GM23338 (cell line): ENCODE results near the gene MAPKBP1. TPM values are rescaled to one million over a fixed set of nuclear protein-coding genes. Genes with fewer than 3 reads are reported as not detected.

ENCODE experiments used
- ATAC-seq: fragments of 200-7000 bp; cut with Tn5 transposase; 3 replicates; pipeline ENCODE4 v1.9.1; 2020
- DNase-seq: peaks from one replicate; pipeline ENCODE4 v3.0.0-alpha.2; 2015; ENCODE audit warnings: low spot score
- H2AFZ ChIP-seq: fragments of 200-600 bp; sonication (generic); 2 replicates; pipeline ENCODE4 v1.8.0; 2016; ENCODE audit warnings: antibody characterized with exemption, mild to moderate bottlenecking, moderate library complexity
- H3F3A ChIP-seq: fragments of 200-600 bp; sonication (generic); replicated peaks from 2 replicates; pipeline ENCODE4 v1.8.0; 2017; ENCODE audit warnings: antibody characterized with exemption, mixed run types, low read depth
- H3K27ac ChIP-seq: fragments of 200-600 bp; sonication (generic); 2 replicates; pipeline ENCODE4 v1.6.1; 2016; ENCODE audit warnings: low read depth
- H3K27me3 ChIP-seq: fragments of 200-600 bp; sonication (generic); 2 replicates; pipeline ENCODE4 v1.8.0; 2016; ENCODE audit warnings: mild to moderate bottlenecking, mixed run types, moderate library complexity; ENCODE audit not compliant: insufficient read depth
- H3K36me3 ChIP-seq: fragments of 200-600 bp; sonication (generic); 2 replicates; pipeline ENCODE4 v1.8.0; 2016; ENCODE audit warnings: mild to moderate bottlenecking; ENCODE audit not compliant: insufficient read depth
- H3K4me1 ChIP-seq: fragments of 200-600 bp; sonication (generic); 2 replicates; pipeline ENCODE4 v1.8.0; 2016; ENCODE audit warnings: mild to moderate bottlenecking, moderate library complexity; ENCODE audit not compliant: insufficient read depth
- H3K4me2 ChIP-seq: fragments of 200-600 bp; sonication (generic); 2 replicates; pipeline ENCODE4 v1.7.1; 2017; ENCODE audit warnings: mixed run types
- H3K4me3 ChIP-seq: fragments of 200-600 bp; sonication (generic); 2 replicates; pipeline ENCODE4 v1.6.1; 2016; ENCODE audit warnings: mixed run types
- H3K79me2 ChIP-seq: fragments of 200-600 bp; sonication (generic); replicated peaks from 2 replicates; pipeline ENCODE4 v1.8.0; 2017; ENCODE audit warnings: mild to moderate bottlenecking; ENCODE audit not compliant: insufficient read depth
- H3K9me2 ChIP-seq: fragments of 200-600 bp; sonication (generic); 2 replicates; pipeline ENCODE4 v1.8.0; 2017; ENCODE audit not compliant: insufficient read depth
- H4K20me1 ChIP-seq: fragments of 200-600 bp; sonication (generic); replicated peaks from 2 replicates; pipeline ENCODE4 v1.8.0; 2017; ENCODE audit warnings: mild to moderate bottlenecking; ENCODE audit not compliant: insufficient read depth
- H3K27ac Mint-ChIP-seq: 2 replicates; pipeline ENCODE4 v1.8.0; 2020; ENCODE audit warnings: inconsistent platforms, mild to moderate bottlenecking, moderate library complexity, mixed read lengths
- H3K27me3 Mint-ChIP-seq: 3 replicates; pipeline ENCODE4 v1.8.0; 2022; ENCODE audit warnings: low read depth, mild to moderate bottlenecking, moderate library complexity, mixed read lengths, inconsistent platforms; ENCODE audit not compliant: insufficient read depth, poor library complexity
- H3K36me3 Mint-ChIP-seq: 3 replicates; pipeline ENCODE4 v1.8.0; 2021; ENCODE audit warnings: low read depth, mild to moderate bottlenecking, inconsistent platforms, moderate library complexity, mixed read lengths
- H3K4me1 Mint-ChIP-seq: 3 replicates; pipeline ENCODE4 v1.8.0; 2020; ENCODE audit warnings: mild to moderate bottlenecking, inconsistent platforms, mixed read lengths
- H3K4me3 Mint-ChIP-seq: 3 replicates; pipeline ENCODE4 v1.8.0; 2021; ENCODE audit warnings: moderate library complexity, mild to moderate bottlenecking, inconsistent platforms, mixed read lengths
- H3K9me3 Mint-ChIP-seq: 3 replicates; pipeline ENCODE4 v1.8.0; 2020; ENCODE audit warnings: moderate library complexity, mild to moderate bottlenecking, inconsistent platforms, mixed read lengths
- CREB1 ChIP-seq: fragments of 250-450 bp; sonication (Bioruptor Pico); IDR thresholded peaks from 2 replicates; pipeline ENCODE4 v1.5.0; 2020; ENCODE audit warnings: low read depth, mild to moderate bottlenecking, moderate library complexity
- CTCF ChIP-seq, 2 experiments: fragments of 200-600 bp in 1 of 2; sonication (generic) in 1 of 2; conservative IDR thresholded peaks; 2 replicates each; pipeline versions ENCODE4 v1.5.1 to v1.6.1; 2016 to 2017; ENCODE audit warnings: antibody characterized with exemption in 2 of 2, low read depth in 2 of 2, mild to moderate bottlenecking in 2 of 2, moderate library complexity in 1 of 2
- EZH2 ChIP-seq: fragments of 200-600 bp; sonication (generic); IDR thresholded peaks from one replicate; pipeline ENCODE4 v1.8.0; 2017; ENCODE audit warnings: antibody characterized with exemption, mild to moderate bottlenecking, low read depth; ENCODE audit not compliant: unreplicated experiment
- EZH2phosphoT487 ChIP-seq: fragments of 200-600 bp; sonication (generic); IDR thresholded peaks from one replicate; pipeline ENCODE4 v1.8.1; 2018; ENCODE audit warnings: antibody characterized with exemption; ENCODE audit not compliant: unreplicated experiment
- JUNB ChIP-seq: IDR thresholded peaks from one replicate; pipeline ENCODE4 v1.6.1; 2016; ENCODE audit warnings: antibody characterized with exemption; ENCODE audit not compliant: unreplicated experiment
- POLR2AphosphoS5 ChIP-seq: IDR thresholded peaks from 2 replicates; pipeline ENCODE4 v1.6.1; 2016; ENCODE audit warnings: antibody characterized with exemption, low read depth
- ZNF331 ChIP-seq: fragments of 250-450 bp; sonication (Bioruptor Pico); IDR thresholded peaks from 2 replicates; pipeline ENCODE4 v1.5.0; 2020; ENCODE audit warnings: low read depth, mild to moderate bottlenecking, moderate library complexity
- polyA plus RNA-seq: library from polyadenylated mRNA; unstranded; fragments of >200 nt; fragmentation: Nextera tagmentation; extraction: Ambion mirVana; gene quantifications from 2 replicates; pipeline ENCODE4 v1.2.1, GENCODE V29; 2016
- total RNA-seq: library from RNA; depleted of rRNA; stranded (reverse); fragments of >200 nt; shearing (Covaris generic); gene quantifications from 2 replicates; pipeline ENCODE4 v1.2.3, GENCODE V29; 2014
- TF ChIP-seq, protein P1 (sequence below): fragments of 250-450 bp; sonication (Bioruptor Pico); IDR thresholded peaks from 2 replicates; pipeline ENCODE4 v1.5.0; 2020; ENCODE audit warnings: mild to moderate bottlenecking, moderate library complexity
- TF ChIP-seq, protein P2 (sequence below): IDR thresholded peaks from 2 replicates; pipeline ENCODE4 v1.6.1; 2016; ENCODE audit warnings: antibody characterized with exemption
- TF ChIP-seq, protein P3 (sequence below): IDR thresholded peaks from one replicate; pipeline ENCODE4 v1.6.1; 2018; ENCODE audit warnings: antibody characterized with exemption; ENCODE audit not compliant: unreplicated experiment

The MAPKBP1 gene
- total and polyA plus RNA-seq, 2 experiments from 2014 or later = 1.9 to 8.9 TPM

GRCh38 chr15:41869770-41870688 lies 95.7 kb downstream of the MAPKBP1 start (continued):
- TF ChIP-seq, protein P1, sequence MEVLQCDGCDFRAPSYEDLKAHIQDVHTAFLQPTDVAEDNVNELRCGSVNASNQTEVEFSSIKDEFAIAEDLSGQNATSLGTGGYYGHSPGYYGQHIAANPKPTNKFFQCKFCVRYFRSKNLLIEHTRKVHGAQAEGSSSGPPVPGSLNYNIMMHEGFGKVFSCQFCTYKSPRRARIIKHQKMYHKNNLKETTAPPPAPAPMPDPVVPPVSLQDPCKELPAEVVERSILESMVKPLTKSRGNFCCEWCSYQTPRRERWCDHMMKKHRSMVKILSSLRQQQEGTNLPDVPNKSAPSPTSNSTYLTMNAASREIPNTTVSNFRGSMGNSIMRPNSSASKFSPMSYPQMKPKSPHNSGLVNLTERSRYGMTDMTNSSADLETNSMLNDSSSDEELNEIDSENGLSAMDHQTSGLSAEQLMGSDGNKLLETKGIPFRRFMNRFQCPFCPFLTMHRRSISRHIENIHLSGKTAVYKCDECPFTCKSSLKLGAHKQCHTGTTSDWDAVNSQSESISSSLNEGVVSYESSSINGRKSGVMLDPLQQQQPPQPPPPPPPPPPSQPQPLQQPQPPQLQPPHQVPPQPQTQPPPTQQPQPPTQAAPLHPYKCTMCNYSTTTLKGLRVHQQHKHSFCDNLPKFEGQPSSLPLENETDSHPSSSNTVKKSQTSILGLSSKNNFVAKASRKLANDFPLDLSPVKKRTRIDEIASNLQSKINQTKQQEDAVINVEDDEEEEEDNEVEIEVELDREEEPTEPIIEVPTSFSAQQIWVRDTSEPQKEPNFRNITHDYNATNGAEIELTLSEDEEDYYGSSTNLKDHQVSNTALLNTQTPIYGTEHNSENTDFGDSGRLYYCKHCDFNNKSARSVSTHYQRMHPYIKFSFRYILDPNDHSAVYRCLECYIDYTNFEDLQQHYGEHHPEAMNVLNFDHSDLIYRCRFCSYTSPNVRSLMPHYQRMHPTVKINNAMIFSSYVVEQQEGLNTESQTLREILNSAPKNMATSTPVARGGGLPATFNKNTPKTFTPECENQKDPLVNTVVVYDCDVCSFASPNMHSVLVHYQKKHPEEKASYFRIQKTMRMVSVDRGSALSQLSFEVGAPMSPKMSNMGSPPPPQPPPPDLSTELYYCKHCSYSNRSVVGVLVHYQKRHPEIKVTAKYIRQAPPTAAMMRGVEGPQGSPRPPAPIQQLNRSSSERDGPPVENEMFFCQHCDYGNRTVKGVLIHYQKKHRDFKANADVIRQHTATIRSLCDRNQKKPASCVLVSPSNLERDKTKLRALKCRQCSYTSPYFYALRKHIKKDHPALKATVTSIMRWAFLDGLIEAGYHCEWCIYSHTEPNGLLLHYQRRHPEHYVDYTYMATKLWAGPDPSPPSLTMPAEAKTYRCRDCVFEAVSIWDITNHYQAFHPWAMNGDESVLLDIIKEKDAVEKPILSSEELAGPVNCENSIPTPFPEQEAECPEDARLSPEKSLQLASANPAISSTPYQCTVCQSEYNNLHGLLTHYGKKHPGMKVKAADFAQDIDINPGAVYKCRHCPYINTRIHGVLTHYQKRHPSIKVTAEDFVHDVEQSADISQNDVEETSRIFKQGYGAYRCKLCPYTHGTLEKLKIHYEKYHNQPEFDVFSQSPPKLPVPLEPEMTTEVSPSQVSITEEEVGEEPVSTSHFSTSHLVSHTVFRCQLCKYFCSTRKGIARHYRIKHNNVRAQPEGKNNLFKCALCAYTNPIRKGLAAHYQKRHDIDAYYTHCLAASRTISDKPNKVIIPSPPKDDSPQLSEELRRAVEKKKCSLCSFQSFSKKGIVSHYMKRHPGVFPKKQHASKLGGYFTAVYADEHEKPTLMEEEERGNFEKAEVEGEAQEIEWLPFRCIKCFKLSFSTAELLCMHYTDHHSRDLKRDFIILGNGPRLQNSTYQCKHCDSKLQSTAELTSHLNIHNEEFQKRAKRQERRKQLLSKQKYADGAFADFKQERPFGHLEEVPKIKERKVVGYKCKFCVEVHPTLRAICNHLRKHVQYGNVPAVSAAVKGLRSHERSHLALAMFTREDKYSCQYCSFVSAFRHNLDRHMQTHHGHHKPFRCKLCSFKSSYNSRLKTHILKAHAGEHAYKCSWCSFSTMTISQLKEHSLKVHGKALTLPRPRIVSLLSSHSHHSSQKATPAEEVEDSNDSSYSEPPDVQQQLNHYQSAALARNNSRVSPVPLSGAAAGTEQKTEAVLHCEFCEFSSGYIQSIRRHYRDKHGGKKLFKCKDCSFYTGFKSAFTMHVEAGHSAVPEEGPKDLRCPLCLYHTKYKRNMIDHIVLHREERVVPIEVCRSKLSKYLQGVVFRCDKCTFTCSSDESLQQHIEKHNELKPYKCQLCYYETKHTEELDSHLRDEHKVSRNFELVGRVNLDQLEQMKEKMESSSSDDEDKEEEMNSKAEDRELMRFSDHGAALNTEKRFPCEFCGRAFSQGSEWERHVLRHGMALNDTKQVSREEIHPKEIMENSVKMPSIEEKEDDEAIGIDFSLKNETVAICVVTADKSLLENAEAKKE = no peak
- TF ChIP-seq ZNF331 (CRISPR knock-in tag) (no peak), EZH2 (no peak), EZH2phosphoT487 (no peak), POLR2AphosphoS5 (no peak), CREB1 (no peak), JUNB (no peak)
- TF ChIP-seq, protein P2, sequence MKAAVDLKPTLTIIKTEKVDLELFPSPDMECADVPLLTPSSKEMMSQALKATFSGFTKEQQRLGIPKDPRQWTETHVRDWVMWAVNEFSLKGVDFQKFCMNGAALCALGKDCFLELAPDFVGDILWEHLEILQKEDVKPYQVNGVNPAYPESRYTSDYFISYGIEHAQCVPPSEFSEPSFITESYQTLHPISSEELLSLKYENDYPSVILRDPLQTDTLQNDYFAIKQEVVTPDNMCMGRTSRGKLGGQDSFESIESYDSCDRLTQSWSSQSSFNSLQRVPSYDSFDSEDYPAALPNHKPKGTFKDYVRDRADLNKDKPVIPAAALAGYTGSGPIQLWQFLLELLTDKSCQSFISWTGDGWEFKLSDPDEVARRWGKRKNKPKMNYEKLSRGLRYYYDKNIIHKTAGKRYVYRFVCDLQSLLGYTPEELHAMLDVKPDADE = no peak

DNA sequence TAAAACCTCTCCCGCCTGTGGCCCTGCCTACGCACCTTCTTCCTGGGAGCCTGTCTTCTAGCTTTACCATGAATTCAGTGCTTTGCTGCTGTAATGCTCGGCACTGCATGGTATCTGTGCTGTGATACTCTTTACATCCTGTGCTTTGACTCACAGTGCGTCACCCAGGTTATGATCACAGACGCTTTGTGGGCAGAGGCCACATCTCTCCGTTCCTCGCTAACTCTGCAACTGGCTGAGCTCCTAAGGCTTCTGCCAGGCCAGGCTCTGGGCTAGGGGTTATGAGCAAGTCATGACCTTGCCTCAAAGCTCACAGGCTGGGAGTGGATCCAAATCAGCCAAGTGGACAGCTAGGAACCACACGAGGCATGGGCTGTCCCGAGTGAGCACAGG lies 96.4 kb downstream of the MAPKBP1 start:
- no peak overlapping the region for H3K4me2 ChIP-seq
- H3K4me1 ChIP-seq = no peaks in the 10 kb centered on the region
- no peaks in the 10 kb centered on the region for H3F3A ChIP-seq
- H3K79me2 ChIP-seq = no peaks in the 10 kb centered on the region
- no peak for ATAC-seq
- H3K36me3 Mint-ChIP-seq = no peaks in the 10 kb centered on the region; the same call in 2 of the 3 replicates
- no peak overlapping the region for H3K27ac Mint-ChIP-seq
- H3K36me3 ChIP-seq = no peaks in the 10 kb centered on the region
- no peak for DNase-seq
- H3K9me3 Mint-ChIP-seq = no peaks in the 10 kb centered on the region
- no peaks in the 10 kb centered on the region for H3K9me2 ChIP-seq
- no peak overlapping the region for H3K4me3 ChIP-seq
- no peak overlapping the region for H3K4me3 Mint-ChIP-seq
- H3K27me3 Mint-ChIP-seq = peaks cover 20% of the 10 kb centered on the region
- H3K4me1 Mint-ChIP-seq = no peaks in the 10 kb centered on the region; the same call in 2 of the 3 replicates
- H3K27ac ChIP-seq = no peak overlapping the region
- no peaks in the 10 kb centered on the region for H4K20me1 ChIP-seq
- H3K27me3 ChIP-seq = no peaks in the 10 kb centered on the region
- H2AFZ ChIP-seq = no peak overlapping the region
- TF ChIP-seq CTCF (conservative IDR thresholded peaks at IDR 0.05; ENCODE audit: low read depth in 2 of 2) (no peak), ZNF331 (CRISPR knock-in tag) (no peak), JUNB (no peak)
- TF ChIP-seq, protein P2 = no peak
- TF ChIP-seq, protein P3, sequence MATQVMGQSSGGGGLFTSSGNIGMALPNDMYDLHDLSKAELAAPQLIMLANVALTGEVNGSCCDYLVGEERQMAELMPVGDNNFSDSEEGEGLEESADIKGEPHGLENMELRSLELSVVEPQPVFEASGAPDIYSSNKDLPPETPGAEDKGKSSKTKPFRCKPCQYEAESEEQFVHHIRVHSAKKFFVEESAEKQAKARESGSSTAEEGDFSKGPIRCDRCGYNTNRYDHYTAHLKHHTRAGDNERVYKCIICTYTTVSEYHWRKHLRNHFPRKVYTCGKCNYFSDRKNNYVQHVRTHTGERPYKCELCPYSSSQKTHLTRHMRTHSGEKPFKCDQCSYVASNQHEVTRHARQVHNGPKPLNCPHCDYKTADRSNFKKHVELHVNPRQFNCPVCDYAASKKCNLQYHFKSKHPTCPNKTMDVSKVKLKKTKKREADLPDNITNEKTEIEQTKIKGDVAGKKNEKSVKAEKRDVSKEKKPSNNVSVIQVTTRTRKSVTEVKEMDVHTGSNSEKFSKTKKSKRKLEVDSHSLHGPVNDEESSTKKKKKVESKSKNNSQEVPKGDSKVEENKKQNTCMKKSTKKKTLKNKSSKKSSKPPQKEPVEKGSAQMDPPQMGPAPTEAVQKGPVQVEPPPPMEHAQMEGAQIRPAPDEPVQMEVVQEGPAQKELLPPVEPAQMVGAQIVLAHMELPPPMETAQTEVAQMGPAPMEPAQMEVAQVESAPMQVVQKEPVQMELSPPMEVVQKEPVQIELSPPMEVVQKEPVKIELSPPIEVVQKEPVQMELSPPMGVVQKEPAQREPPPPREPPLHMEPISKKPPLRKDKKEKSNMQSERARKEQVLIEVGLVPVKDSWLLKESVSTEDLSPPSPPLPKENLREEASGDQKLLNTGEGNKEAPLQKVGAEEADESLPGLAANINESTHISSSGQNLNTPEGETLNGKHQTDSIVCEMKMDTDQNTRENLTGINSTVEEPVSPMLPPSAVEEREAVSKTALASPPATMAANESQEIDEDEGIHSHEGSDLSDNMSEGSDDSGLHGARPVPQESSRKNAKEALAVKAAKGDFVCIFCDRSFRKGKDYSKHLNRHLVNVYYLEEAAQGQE = no peak
